Activated B cell treated with CpG ODN at 0.5 μM for 24 hours (primary cell): ENCODE data around the gene RAB4B. TPM values are rescaled to one million over a fixed set of nuclear protein-coding genes. Genes with fewer than 3 reads are reported as not detected.
A peak's percentile ranks its signal among the peaks of the same experiment; 100 is the strongest.
"Not testable (repeated sequence)": the region's sequence is repeated elsewhere in the genome, so short reads cannot be mapped to it uniquely, and the experiment has no call there.

Experiments
- ATAC-seq: fragments of 200-7000 bp; cut with Tn5 transposase; one replicate; pipeline ENCODE4 v1.10.0; 2021; ENCODE audit warnings: low read depth, mild to moderate bottlenecking, moderate library complexity
- CTCF ChIA-PET: fragments of 350-600 bp; sonication (Branson Sonifier 250); formaldehyde crosslinking; loops from one replicate; lab custom pipeline; 2021; ENCODE audit warnings: antibody characterized with exemption; lab: Charles Lee
- POLR2A ChIA-PET: fragments of 350-600 bp; sonication (Branson Sonifier 250); formaldehyde crosslinking; loops from one replicate; lab custom pipeline; 2021; ENCODE audit warnings: antibody characterized with exemption; lab: Charles Lee
- DNase-seq: peaks from one replicate; pipeline ENCODE4 v3.0.0; 2022
- H3K27ac Mint-ChIP-seq: one replicate; pipeline ENCODE4 v1.8.0; 2020; ENCODE audit warnings: mixed read lengths
- H3K27me3 Mint-ChIP-seq: one replicate; pipeline ENCODE4 v1.8.0; 2021; ENCODE audit warnings: mixed read lengths
- H3K36me3 Mint-ChIP-seq: one replicate; pipeline ENCODE4 v1.8.0; 2021; ENCODE audit warnings: low read depth, mixed read lengths
- H3K4me1 Mint-ChIP-seq: one replicate; pipeline ENCODE4 v1.8.0; 2021; ENCODE audit warnings: mixed read lengths
- H3K4me3 Mint-ChIP-seq: one replicate; pipeline ENCODE4 v1.8.0; 2020; ENCODE audit warnings: mild to moderate bottlenecking, mixed read lengths
- H3K9me3 Mint-ChIP-seq: one replicate; pipeline ENCODE4 v1.8.0; 2020; ENCODE audit warnings: mixed read lengths
- intact Hi-C: fragments of 100-400 bp; cut with micrococcal nuclease; formaldehyde crosslinking; loops from one replicate; pipeline ENCODE4 v1.15.1; 2024
- total RNA-seq: library from RNA; stranded (reverse); gene quantifications from 2 replicates; pipeline ENCODE4 v1.2.3, GENCODE V29; 2022
- TF ChIP-seq, protein P1 (sequence below): fragments of 200-600 bp; IDR thresholded peaks from one replicate; pipeline ENCODE4 v1.8.0; 2022; ENCODE audit warnings: antibody characterized with exemption, mild to moderate bottlenecking

RAB4B gene
- total RNA-seq, 1 donor from 2014 or later = 98.1 TPM

GRCh38 chr19:40763526-40763925, 14.5 kb upstream of the RAB4B start:
- intact Hi-C loops = no loop called here
- Mint-ChIP-seq H3K36me3 (peaks cover 83% of the 10 kb centered on the region), H3K4me3 (no peak overlapping the region), H3K4me1 (no peaks in the 10 kb centered on the region), H3K9me3 (no peaks in the 10 kb centered on the region), H3K27ac (no peak overlapping the region), H3K27me3 (no peaks in the 10 kb centered on the region)
- TF ChIP-seq, protein P1, sequence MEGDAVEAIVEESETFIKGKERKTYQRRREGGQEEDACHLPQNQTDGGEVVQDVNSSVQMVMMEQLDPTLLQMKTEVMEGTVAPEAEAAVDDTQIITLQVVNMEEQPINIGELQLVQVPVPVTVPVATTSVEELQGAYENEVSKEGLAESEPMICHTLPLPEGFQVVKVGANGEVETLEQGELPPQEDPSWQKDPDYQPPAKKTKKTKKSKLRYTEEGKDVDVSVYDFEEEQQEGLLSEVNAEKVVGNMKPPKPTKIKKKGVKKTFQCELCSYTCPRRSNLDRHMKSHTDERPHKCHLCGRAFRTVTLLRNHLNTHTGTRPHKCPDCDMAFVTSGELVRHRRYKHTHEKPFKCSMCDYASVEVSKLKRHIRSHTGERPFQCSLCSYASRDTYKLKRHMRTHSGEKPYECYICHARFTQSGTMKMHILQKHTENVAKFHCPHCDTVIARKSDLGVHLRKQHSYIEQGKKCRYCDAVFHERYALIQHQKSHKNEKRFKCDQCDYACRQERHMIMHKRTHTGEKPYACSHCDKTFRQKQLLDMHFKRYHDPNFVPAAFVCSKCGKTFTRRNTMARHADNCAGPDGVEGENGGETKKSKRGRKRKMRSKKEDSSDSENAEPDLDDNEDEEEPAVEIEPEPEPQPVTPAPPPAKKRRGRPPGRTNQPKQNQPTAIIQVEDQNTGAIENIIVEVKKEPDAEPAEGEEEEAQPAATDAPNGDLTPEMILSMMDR = no peak
- POLR2A ChIA-PET = interaction anchor here (1.6 kb wide), 1 partner anchor 10 kb away, joined by 11 read pairs; no protein-coding TSS in a partner anchor
- CTCF ChIA-PET = no interaction called here
- no peak for ATAC-seq
- DNase-seq = no peak

- Mint-ChIP-seq H3K4me1 (no peaks in the 10 kb centered on the region), H3K9me3 (no peaks in the 10 kb centered on the region), H3K36me3 (peaks cover 83% of the 10 kb centered on the region), H3K27me3 (no peaks in the 10 kb centered on the region), H3K27ac (no peak overlapping the region), H3K4me3 (no peak overlapping the region)
- ATAC-seq = no peak
- POLR2A ChIA-PET = interaction anchor here (1.6 kb wide), 1 partner anchor 11 kb away, joined by 11 read pairs; no protein-coding TSS in a partner anchor
- no peak for DNase-seq
- TF ChIP-seq, protein P1 = no peak
- CTCF ChIA-PET = no interaction called here
- intact Hi-C loops = no loop called here
Measured at GRCh38 chr19:40763963-40764362, 14.1 kb upstream of the RAB4B start.

- H3K4me3 Mint-ChIP-seq, ATAC-seq, intact Hi-C loops, H3K27me3 Mint-ChIP-seq, DNase-seq, H3K9me3 Mint-ChIP-seq, H3K4me1 Mint-ChIP-seq, H3K27ac Mint-ChIP-seq, CTCF ChIA-PET: not testable (repeated sequence)
- H3K36me3 Mint-ChIP-seq = peaks cover 79% of the 10 kb centered on the region
- POLR2A ChIA-PET = interaction anchor here (0.6 to 0.8 kb wide), 2 partner anchors 10 to 12 kb away, joined by 4 read pairs; partner anchors contain the start of gene RAB4B
Measured at GRCh38 chr19:40766385-40766784, 11.7 kb upstream of the RAB4B start.

DNA sequence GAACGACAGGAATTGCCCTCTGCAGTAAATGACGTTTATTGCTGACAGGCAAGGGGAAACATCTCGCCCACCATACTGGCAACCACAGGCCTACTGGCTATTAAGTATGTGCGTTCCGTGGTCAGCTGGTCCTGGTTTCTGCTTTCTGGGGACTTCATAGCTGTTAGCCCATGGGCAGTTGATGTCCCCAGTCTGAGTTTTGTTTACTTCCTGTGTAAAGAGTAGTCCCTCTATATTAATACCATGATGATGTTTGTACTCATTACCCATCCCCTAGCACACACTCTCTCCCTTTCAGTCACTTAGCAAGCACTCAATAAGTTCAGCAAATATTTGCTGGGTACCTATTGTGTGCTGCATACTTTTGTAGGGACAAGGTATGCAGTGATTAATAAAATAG, 9.2 kb upstream of the RAB4B start:
- Mint-ChIP-seq H3K27ac (no peak overlapping the region), H3K4me1 (peaks cover 9% of the 10 kb centered on the region), H3K9me3 (peaks cover 4% of the 10 kb centered on the region), H3K27me3 (no peaks in the 10 kb centered on the region), H3K4me3 (no peak overlapping the region), H3K36me3 (peaks cover 60% of the 10 kb centered on the region)
- CTCF ChIA-PET = no interaction called here
- TF ChIP-seq, protein P1 = no peak
- POLR2A ChIA-PET = interaction anchor here (2.4 kb wide), 1 partner anchor 9 kb away, joined by 19 read pairs; the partner anchor contains the start of gene RAB4B
- DNase-seq (no peak), ATAC-seq (no peak)
- intact Hi-C loops = no loop called here

DNA sequence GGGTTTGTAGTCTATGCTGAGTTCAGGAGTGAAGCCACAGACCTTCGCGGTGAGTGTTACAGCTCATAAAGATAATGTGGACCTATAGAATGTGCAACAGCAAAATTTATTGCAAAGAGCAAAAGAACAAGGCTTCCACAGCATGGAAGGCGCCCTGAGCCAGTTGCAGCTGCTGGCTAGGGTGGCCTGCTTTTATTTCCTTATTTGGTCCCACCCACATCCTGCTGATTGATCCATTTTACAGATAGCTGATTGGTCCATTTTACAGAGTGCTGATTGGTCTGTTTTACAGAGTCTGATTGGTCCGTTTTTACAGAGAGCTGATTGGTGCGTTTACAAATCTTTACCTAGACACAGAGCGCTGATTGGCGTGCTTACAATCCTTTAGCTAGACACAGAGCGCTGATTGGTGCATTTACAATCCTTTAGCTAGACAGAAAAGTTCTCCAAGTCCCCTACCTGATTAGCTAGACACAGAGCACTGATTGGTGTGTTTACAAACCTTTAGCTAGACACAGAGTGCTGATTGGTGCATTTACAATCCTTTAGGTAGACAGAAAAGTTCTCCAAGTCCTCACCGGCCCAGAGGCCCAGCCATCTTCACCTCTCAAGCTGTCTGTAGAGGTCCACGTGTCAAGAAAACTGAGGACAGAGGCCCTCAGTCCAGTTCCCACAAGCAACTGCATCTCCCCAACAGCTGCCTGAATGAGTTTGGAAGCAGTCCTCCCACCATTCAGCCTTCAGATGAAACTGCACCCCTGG, 6.8 kb upstream of the RAB4B start:
- H3K4me1 Mint-ChIP-seq = peaks cover 31% of the 10 kb centered on the region
- H3K27ac Mint-ChIP-seq = peak overlapping the region; percentile 32
- DNase-seq, H3K9me3 Mint-ChIP-seq, CTCF ChIA-PET, H3K27me3 Mint-ChIP-seq, H3K4me3 Mint-ChIP-seq, ATAC-seq: not testable (repeated sequence)
- intact Hi-C loops = loop anchor here (10.0 kb wide), 2 partner anchors 486 to 1184 kb away; partner anchors contain the start of genes AKT2 and RABAC1
- peaks cover 37% of the 10 kb centered on the region for H3K36me3 Mint-ChIP-seq
- POLR2A ChIA-PET = interaction anchor here (0.7 to 2.9 kb wide), 5 partner anchors 13 to 29 kb away, joined by 3 to 11 read pairs (median 3); partner anchors contain the start of genes ACTMAP and SNRPA
